Spleen (tissue), 7 donors: ENCODE results near the gene CDC42BPA.

Experiments used
- POLR2AphosphoS5 ChIP-seq, 3 donors: sonication (generic); formaldehyde crosslinking; IDR thresholded peaks; one replicate each; pipeline ENCODE4 v1.5.1; 2017; ENCODE audit warnings: antibody characterized with exemption in 3 of 3
- TF ChIP-seq, protein P1 (sequence below), 11 experiments: fragments of 200-600 bp in 7 of 11; fragments of 450-650 bp in 4 of 11; sonication (generic) in 4 of 11; IDR thresholded peaks in 8 of 11; conservative IDR thresholded peaks in 3 of 11; 1 replicate in 7 of 11; 2 replicates in 4 of 11; pipeline versions ENCODE4 v1.4.0 to v1.8.0; 2016 to 2021; ENCODE audit warnings: antibody characterized with exemption in 11 of 11, inconsistent platforms in 4 of 11, mild to moderate bottlenecking in 1 of 11
- donor health status: DM: no; HTN: no; CAD: no; lungs with moderate emphysema.
- donor health status: DM: no; HTN: no; CAD: no.
- donor health status: DM: no; HTN: no; CAD: no.

- TF ChIP-seq, protein P1, sequence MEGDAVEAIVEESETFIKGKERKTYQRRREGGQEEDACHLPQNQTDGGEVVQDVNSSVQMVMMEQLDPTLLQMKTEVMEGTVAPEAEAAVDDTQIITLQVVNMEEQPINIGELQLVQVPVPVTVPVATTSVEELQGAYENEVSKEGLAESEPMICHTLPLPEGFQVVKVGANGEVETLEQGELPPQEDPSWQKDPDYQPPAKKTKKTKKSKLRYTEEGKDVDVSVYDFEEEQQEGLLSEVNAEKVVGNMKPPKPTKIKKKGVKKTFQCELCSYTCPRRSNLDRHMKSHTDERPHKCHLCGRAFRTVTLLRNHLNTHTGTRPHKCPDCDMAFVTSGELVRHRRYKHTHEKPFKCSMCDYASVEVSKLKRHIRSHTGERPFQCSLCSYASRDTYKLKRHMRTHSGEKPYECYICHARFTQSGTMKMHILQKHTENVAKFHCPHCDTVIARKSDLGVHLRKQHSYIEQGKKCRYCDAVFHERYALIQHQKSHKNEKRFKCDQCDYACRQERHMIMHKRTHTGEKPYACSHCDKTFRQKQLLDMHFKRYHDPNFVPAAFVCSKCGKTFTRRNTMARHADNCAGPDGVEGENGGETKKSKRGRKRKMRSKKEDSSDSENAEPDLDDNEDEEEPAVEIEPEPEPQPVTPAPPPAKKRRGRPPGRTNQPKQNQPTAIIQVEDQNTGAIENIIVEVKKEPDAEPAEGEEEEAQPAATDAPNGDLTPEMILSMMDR (IDR thresholded peaks at IDR 0.05 in 8 of 11, conservative IDR thresholded peaks at IDR 0.05 in 3 of 11): no peak
- peak in 2 of 3 donors; percentile 8 to 64 for TF ChIP-seq POLR2AphosphoS5 (IDR thresholded peaks at IDR 0.05)
Observed at GRCh38 chr1:226980565-226981385, 337.5 kb downstream of the CDC42BPA start.
